ENCODE measurements around the gene PLOD2. TPM values are rescaled to one million over a fixed set of nuclear protein-coding genes. Genes with fewer than 3 reads are reported as not detected.

PLOD2 gene
- polyA plus RNA-seq, 1 donor (not counting 4 experiments of a cell fraction or from before 2014, with no cell fraction given): 30.0 TPM

GRCh38 chr3:146033950-146034349, 127.0 kb downstream of the PLOD2 start:
- dilution Hi-C loops (cut with MboI; ENCODE audit: extremely low pct_ligation_motif_present, low sequenced_read_pairs): no loop called here
- no peak overlapping the region for H3K27ac ChIP-seq (ENCODE audit: control insufficient read depth, insufficient read depth, low read length)
- H3K9ac ChIP-seq (ENCODE audit: control insufficient read depth, extremely low read depth, insufficient read depth, low read length): no peak overlapping the region
- no peaks in the 10 kb centered on the region for H3K79me2 ChIP-seq (ENCODE audit: control insufficient read depth, insufficient read depth, low read length)
- H4K20me1 ChIP-seq (ENCODE audit: control insufficient read depth, extremely low read depth, insufficient read depth, low read length): no peaks in the 10 kb centered on the region
- DNase-seq (ENCODE audit: low read depth, low spot score) (no peak), FAIRE-seq (no peak)
- no peak overlapping the region for H3K4me3 ChIP-seq (ENCODE audit: control insufficient read depth in 2 of 3, extremely low read depth in 1 of 3, insufficient read depth in 2 of 3, low read depth in 1 of 3, low read length in 3 of 3)
- no peaks in the 10 kb centered on the region for H3K9me1 ChIP-seq (ENCODE audit: control insufficient read depth, extremely low read depth, insufficient read depth, low read length)
- no peak overlapping the region for H3K4me2 ChIP-seq (ENCODE audit: control insufficient read depth, extremely low read depth, insufficient read depth, low read depth, low read length)
- no peaks in the 10 kb centered on the region for H3K4me1 ChIP-seq (ENCODE audit: control insufficient read depth, extremely low read depth, insufficient read depth, low read length)
- H3K9me3 ChIP-seq (ENCODE audit: control insufficient read depth, low read depth, low read length): no peaks in the 10 kb centered on the region
- no peaks in the 10 kb centered on the region for H3K27me3 ChIP-seq (ENCODE audit: control insufficient read depth, extremely low read depth, insufficient read depth, low read length)
- TF ChIP-seq CTCF (optimal IDR thresholded peaks at IDR 0.05 in 1 of 3, IDR thresholded peaks at IDR 0.05 in 1 of 3, conservative IDR thresholded peaks at IDR 0.05 in 1 of 3; ENCODE audit: extremely low read depth in 1 of 3, insufficient read depth in 2 of 3, low read length in 3 of 3) (no peak), EZH2 (IDR thresholded peaks at IDR 0.05; ENCODE audit: low read length) (no peak)
- H2AFZ ChIP-seq (ENCODE audit: control insufficient read depth, low read length): no peak overlapping the region
- no peaks in the 10 kb centered on the region for H3K36me3 ChIP-seq (ENCODE audit: control insufficient read depth in 2 of 2, extremely low read depth in 1 of 2, insufficient read depth in 2 of 2, low read length in 2 of 2)

GRCh38 chr3:146026547-146026946, 134.4 kb downstream of the PLOD2 start:
- Histone ChIP-seq H3K27ac (ENCODE audit: control insufficient read depth, insufficient read depth, low read length) (no peak overlapping the region), H3K4me2 (ENCODE audit: control insufficient read depth, extremely low read depth, insufficient read depth, low read depth, low read length) (no peak overlapping the region), H3K9me3 (ENCODE audit: control insufficient read depth, low read depth, low read length) (no peaks in the 10 kb centered on the region), H3K9me1 (ENCODE audit: control insufficient read depth, extremely low read depth, insufficient read depth, low read length) (no peaks in the 10 kb centered on the region), H3K27me3 (ENCODE audit: control insufficient read depth, extremely low read depth, insufficient read depth, low read length) (no peaks in the 10 kb centered on the region), H3K4me1 (ENCODE audit: control insufficient read depth, extremely low read depth, insufficient read depth, low read length) (no peaks in the 10 kb centered on the region), H2AFZ (ENCODE audit: control insufficient read depth, low read length) (no peak overlapping the region), H3K9ac (ENCODE audit: control insufficient read depth, extremely low read depth, insufficient read depth, low read length) (no peak overlapping the region), H3K4me3 (ENCODE audit: control insufficient read depth in 2 of 3, extremely low read depth in 1 of 3, insufficient read depth in 2 of 3, low read depth in 1 of 3, low read length in 3 of 3) (no peak overlapping the region), H3K36me3 (ENCODE audit: control insufficient read depth in 2 of 2, extremely low read depth in 1 of 2, insufficient read depth in 2 of 2, low read length in 2 of 2) (no peaks in the 10 kb centered on the region), H3K79me2 (ENCODE audit: control insufficient read depth, insufficient read depth, low read length) (no peaks in the 10 kb centered on the region), H4K20me1 (ENCODE audit: control insufficient read depth, extremely low read depth, insufficient read depth, low read length) (no peaks in the 10 kb centered on the region)
- dilution Hi-C loops (cut with MboI; ENCODE audit: extremely low pct_ligation_motif_present, low sequenced_read_pairs): no loop called here
- DNase-seq (ENCODE audit: low read depth, low spot score) (no peak), FAIRE-seq (no peak)
- no peak for TF ChIP-seq CTCF (optimal IDR thresholded peaks at IDR 0.05 in 1 of 3, IDR thresholded peaks at IDR 0.05 in 1 of 3, conservative IDR thresholded peaks at IDR 0.05 in 1 of 3; ENCODE audit: extremely low read depth in 1 of 3, insufficient read depth in 2 of 3, low read length in 3 of 3)
